Measurements from ENCODE around the gene GHITM.

The GHITM gene

DNA sequence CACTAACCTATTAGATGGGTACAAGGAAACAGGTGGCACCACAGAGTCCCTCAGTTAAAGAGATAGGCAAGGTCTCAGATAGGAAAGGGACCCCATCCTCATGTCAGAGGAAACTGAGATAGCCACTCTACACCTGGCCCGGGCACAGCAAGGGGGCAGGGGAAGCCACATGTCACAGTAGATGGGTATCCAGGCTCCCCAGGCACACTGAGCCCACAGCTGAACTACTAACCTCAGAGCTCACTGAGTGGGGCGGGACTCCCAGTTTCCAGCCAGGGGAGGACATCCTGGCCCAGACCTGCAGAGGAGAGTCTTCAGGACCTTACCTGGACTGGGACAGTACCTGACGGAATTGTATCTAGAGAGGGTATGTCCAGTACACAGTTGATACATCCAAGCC, 51.3 kb downstream of the GHITM start:
- TF ChIP-seq, protein P1, sequence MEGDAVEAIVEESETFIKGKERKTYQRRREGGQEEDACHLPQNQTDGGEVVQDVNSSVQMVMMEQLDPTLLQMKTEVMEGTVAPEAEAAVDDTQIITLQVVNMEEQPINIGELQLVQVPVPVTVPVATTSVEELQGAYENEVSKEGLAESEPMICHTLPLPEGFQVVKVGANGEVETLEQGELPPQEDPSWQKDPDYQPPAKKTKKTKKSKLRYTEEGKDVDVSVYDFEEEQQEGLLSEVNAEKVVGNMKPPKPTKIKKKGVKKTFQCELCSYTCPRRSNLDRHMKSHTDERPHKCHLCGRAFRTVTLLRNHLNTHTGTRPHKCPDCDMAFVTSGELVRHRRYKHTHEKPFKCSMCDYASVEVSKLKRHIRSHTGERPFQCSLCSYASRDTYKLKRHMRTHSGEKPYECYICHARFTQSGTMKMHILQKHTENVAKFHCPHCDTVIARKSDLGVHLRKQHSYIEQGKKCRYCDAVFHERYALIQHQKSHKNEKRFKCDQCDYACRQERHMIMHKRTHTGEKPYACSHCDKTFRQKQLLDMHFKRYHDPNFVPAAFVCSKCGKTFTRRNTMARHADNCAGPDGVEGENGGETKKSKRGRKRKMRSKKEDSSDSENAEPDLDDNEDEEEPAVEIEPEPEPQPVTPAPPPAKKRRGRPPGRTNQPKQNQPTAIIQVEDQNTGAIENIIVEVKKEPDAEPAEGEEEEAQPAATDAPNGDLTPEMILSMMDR (conservative IDR thresholded peaks at IDR 0.05; ENCODE audit: control insufficient read depth, insufficient read depth, low read depth, low read length), result no peak
- no peak for DNase-seq (ENCODE audit: low read depth)
- no peak overlapping the region for H3K4me3 ChIP-seq (ENCODE audit: control insufficient read depth, low read depth, low read length)

DNA sequence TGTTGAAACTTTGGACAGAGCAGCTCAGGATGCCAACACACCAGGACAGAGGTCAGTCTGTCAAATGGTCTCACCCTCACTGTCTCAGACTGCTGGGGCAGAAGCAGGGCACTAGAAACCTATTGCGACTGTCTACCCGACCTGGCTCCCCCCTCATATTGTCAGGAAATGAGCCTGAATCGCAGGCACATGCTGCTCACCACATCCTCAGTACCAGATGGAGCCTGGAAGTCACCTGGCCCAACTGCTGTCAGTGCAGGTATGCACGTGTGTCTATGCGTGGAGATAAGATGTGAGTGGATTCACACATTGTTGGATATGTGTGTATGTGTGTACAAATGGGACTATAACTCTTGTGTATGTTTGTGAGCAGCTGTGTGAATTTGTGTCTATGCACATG, 51.8 kb downstream of the GHITM start:
- TF ChIP-seq, protein P1 (conservative IDR thresholded peaks at IDR 0.05; ENCODE audit: control insufficient read depth, insufficient read depth, low read depth, low read length), result no peak
- DNase-seq (ENCODE audit: low read depth), result no peak
- no peak overlapping the region for H3K4me3 ChIP-seq (ENCODE audit: control insufficient read depth, low read depth, low read length)

DNA sequence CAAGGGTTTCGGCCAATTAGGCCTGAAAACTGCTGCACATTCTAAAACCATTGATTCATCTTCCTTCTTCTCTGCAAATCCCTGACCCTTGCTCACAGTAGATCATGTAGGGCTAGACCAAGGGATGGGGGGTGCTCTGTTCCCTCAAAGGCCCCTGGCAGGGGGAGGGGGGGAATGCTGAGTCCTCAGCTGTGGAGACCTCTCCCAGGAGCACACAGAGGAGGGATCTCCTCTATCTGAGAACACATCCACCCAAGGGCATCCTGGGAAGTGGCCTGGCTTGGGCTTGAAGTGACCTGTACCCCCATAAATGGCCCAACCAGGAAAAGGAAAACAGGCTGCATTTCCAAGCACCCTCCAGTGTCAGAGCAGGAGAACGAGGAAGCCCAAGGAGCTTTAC, 54.0 kb downstream of the GHITM start:
- no peak for DNase-seq (ENCODE audit: low read depth)
- TF ChIP-seq, protein P1 (conservative IDR thresholded peaks at IDR 0.05; ENCODE audit: control insufficient read depth, insufficient read depth, low read depth, low read length), result no peak
- H3K4me3 ChIP-seq (ENCODE audit: control insufficient read depth, low read depth, low read length), result no peak overlapping the region

DNA sequence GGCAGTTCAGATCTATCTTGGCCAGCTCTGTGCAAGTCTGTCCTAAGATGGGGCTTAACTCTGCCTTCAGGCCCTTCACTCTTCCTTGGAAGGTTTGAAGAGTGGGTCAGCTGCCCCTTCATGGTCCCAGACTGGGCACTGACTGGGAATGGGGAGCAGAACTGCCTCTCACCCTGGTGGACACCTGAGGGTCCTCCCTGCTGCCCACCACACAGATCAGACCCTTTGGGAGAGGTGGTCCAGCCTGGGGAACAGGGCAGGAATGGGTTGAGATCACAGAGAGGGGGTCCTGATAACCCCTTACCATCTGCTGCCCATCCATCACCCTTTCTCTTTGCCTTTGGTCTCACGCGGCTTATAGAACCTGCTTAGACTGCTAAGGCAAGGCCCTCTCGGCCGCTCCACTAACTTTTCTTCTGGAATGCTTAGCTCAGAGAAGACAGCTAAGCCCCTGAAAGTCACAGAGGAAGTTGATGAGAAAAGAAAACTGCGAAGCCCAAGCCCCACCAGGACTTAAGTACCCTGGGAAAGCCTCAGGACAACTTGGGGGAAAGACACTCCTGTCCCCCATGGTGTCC, 54.6 kb downstream of the GHITM start:
- TF ChIP-seq, protein P1 (conservative IDR thresholded peaks at IDR 0.05; ENCODE audit: control insufficient read depth, insufficient read depth, low read depth, low read length), result no peak
- no peak for DNase-seq (ENCODE audit: low read depth)
- no peak overlapping the region for H3K4me3 ChIP-seq (ENCODE audit: control insufficient read depth, low read depth, low read length)

DNA sequence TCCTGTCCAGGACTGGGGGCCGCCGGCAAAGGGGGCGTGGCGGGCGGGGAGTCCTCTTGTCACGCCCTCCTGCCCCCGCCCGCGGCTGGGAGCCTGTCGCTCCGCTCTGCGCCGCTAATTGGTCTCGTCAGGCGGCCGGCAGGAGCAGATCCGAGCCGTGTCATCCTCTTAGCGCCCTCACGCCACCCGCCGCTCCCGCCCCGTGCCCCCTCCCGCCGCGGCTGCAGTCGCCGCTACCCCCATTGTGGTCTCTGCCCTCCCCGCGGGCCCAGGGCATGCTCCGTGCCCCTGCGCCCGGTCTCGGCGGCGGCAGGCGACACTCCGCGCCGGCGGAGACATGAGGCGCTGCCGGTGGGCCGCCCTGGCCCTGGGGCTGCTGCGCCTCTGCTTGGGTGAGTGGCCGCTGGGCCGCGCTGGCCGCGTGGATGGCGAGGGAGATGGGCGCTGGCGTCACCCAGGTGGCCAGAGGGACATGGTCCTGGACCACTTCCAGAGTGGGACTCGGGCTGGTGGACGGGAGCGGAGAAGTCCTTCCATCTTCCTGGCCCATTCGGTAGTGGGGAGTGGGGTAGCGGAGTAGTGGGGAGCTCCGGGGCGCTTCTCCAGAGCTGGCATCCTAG, 55.2 kb downstream of the GHITM start, which contains the start of gene CDHR1:
Gene CDHR1, plus strand, starts transcription at position 114 of the 620 bp plus-strand sequence. Its CDS starts 224 bp downstream, at position 338.
- no peak for DNase-seq (ENCODE audit: low read depth)
- H3K4me3 ChIP-seq (ENCODE audit: control insufficient read depth, low read depth, low read length), result no peak within 1 kb of the TSS
- TF ChIP-seq, protein P1 (conservative IDR thresholded peaks at IDR 0.05; ENCODE audit: control insufficient read depth, insufficient read depth, low read depth, low read length), result no peak

DNA sequence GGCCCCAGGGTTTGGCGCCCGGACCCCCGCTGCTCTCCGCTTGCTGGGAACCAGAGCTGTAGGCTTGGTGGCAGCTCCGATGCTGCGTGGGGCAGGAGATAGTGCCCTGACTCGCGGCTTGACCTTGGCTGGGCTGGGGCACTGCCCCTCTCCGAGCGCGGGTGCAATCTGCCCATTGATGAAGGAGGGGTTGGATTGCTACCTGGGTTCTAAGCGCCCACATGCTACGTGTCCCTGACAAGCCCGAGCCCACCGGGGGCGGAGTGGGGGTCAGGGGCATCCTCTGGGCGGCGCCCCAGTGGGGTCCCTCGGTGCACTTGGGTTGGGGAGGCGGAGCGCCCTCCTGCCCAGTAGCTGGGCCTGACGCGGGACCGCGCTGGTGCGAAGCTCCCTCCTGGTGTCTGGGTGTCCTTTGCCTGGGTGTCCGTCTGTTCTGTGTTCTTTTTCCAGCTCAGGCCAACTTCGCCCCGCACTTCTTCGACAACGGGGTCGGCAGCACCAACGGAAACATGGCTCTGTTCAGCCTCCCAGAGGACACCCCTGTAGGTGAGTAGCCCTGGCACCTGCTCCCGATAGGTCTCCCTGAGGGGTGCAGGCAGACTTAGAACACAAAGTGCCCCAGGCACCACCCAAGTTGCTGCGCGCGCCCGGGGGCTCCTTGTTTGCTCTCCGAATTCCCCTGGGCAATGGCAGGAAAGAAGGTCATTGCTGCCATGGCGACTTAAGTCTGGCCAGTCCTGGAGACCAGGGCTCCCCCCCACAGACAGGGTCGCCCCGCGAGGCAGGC, 55.9 kb downstream of the GHITM start:
- no peak overlapping the region for H3K4me3 ChIP-seq (ENCODE audit: control insufficient read depth, low read depth, low read length)
- TF ChIP-seq, protein P1 (conservative IDR thresholded peaks at IDR 0.05; ENCODE audit: control insufficient read depth, insufficient read depth, low read depth, low read length), result no peak
- DNase-seq (ENCODE audit: low read depth), result no peak
